OCI-LY1 (cell line): ENCODE measurements around the gene ZDHHC14.

Source experiments
- CTCF ChIP-seq: fragments of 200-600 bp; sonication (generic), shearing (Covaris generic); IDR thresholded peaks from 2 replicates; pipeline ENCODE4 v1.5.1; 2017; ENCODE audit warnings: mild to moderate bottlenecking, antibody characterized with exemption, low read length, moderate library complexity, mixed read lengths
- EZH2 ChIP-seq: fragments of 200-600 bp; sonication (generic), shearing (Covaris generic); IDR thresholded peaks from 2 replicates; pipeline ENCODE4 v1.8.0; 2017; ENCODE audit warnings: borderline replicate concordance, mixed run types, mild to moderate bottlenecking, antibody characterized with exemption, low read length, moderate library complexity, mixed read lengths

GRCh38 chr6:157381631-157382621 is 936 bp downstream of the ZDHHC14 start:
- TF ChIP-seq CTCF (peak; percentile 13; the same call in 1 of the 2 replicates), EZH2 (no peak)
